Glutamatergic neuron (in vitro differentiated cells): Measurements from ENCODE around the gene RASGRF1. TPM values are rescaled to one million over a fixed set of nuclear protein-coding genes. Genes with fewer than 3 reads are reported as not detected.

Experiments
- DNase-seq: peaks from one replicate; pipeline ENCODE4 v3.0.0; 2022
- H3K27ac Mint-ChIP-seq: one replicate; pipeline ENCODE4 v1.8.0; 2020; ENCODE audit warnings: mild to moderate bottlenecking, mixed read lengths, inconsistent platforms; ENCODE audit not compliant: unreplicated experiment
- H3K27me3 Mint-ChIP-seq: one replicate; pipeline ENCODE4 v1.8.0; 2020; ENCODE audit warnings: mild to moderate bottlenecking, moderate library complexity, mixed read lengths, inconsistent platforms; ENCODE audit not compliant: unreplicated experiment
- H3K36me3 Mint-ChIP-seq: one replicate; pipeline ENCODE4 v1.8.0; 2020; ENCODE audit warnings: mild to moderate bottlenecking, mixed read lengths, inconsistent platforms; ENCODE audit not compliant: unreplicated experiment
- H3K4me1 Mint-ChIP-seq: one replicate; pipeline ENCODE4 v1.8.0; 2020; ENCODE audit warnings: mild to moderate bottlenecking, low read depth, mixed read lengths, inconsistent platforms; ENCODE audit not compliant: unreplicated experiment
- H3K4me3 Mint-ChIP-seq: one replicate; pipeline ENCODE4 v1.8.0; 2020; ENCODE audit warnings: mild to moderate bottlenecking, mixed read lengths, inconsistent platforms; ENCODE audit not compliant: unreplicated experiment
- H3K9me3 Mint-ChIP-seq: one replicate; pipeline ENCODE4 v1.8.0; 2020; ENCODE audit warnings: mild to moderate bottlenecking, moderate library complexity, mixed read lengths, inconsistent platforms; ENCODE audit not compliant: unreplicated experiment
- CTCF ChIP-seq: fragments of 200-600 bp; sonication (generic); IDR thresholded peaks from one replicate; pipeline ENCODE4 v1.5.0; 2021; ENCODE audit not compliant: partially characterized antibody, unreplicated experiment
- total RNA-seq: library from RNA; stranded (reverse); fragmentation: NEBNext Ultra II Directional; extraction: Animal tissue kit (Norgen Biotek cat#: 25700); gene quantifications from one replicate; pipeline ENCODE4 v1.2.1, GENCODE V29; 2021; ENCODE audit not compliant: unreplicated experiment

RASGRF1 gene
- total RNA-seq, 1 donor from 2014 or later: 0.32 TPM

- H3K27me3 Mint-ChIP-seq: no peaks in the 10 kb centered on the region
- H3K36me3 Mint-ChIP-seq: no peaks in the 10 kb centered on the region
- no peak overlapping the region for H3K4me3 Mint-ChIP-seq
- peaks cover 2% of the 10 kb centered on the region for H3K9me3 Mint-ChIP-seq
- H3K4me1 Mint-ChIP-seq: no peaks in the 10 kb centered on the region
- no peak for TF ChIP-seq CTCF
- H3K27ac Mint-ChIP-seq: no peak overlapping the region
- DNase-seq: no peak
Observed at GRCh38 chr15:79016527-79017170, 73.9 kb downstream of the RASGRF1 start.

DNA sequence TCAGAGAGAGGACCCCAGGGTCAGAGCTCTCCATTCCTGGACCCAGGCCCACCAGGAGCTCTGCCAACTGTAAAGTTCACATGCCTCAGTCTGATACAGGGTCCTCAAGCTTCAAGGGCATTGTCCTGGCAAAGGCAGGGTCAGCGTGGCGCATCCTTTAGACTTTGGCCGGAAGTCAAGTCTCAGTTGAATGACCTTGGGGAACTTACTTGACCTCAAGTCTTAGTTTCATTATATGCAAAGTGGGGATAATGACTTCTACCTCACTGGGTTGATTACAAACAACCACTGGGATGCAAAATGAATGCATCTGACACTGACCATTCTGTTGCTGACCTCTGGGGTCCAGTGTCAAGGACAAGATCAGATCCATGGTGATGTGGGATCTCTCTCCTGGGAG is 75.2 kb downstream of the RASGRF1 start:
- H3K27me3 Mint-ChIP-seq: no peaks in the 10 kb centered on the region
- H3K4me3 Mint-ChIP-seq: no peak overlapping the region
- H3K27ac Mint-ChIP-seq: no peak overlapping the region
- TF ChIP-seq CTCF: no peak
- no peak for DNase-seq
- H3K4me1 Mint-ChIP-seq: no peaks in the 10 kb centered on the region
- no peaks in the 10 kb centered on the region for H3K36me3 Mint-ChIP-seq
- peaks cover 1% of the 10 kb centered on the region for H3K9me3 Mint-ChIP-seq

DNA sequence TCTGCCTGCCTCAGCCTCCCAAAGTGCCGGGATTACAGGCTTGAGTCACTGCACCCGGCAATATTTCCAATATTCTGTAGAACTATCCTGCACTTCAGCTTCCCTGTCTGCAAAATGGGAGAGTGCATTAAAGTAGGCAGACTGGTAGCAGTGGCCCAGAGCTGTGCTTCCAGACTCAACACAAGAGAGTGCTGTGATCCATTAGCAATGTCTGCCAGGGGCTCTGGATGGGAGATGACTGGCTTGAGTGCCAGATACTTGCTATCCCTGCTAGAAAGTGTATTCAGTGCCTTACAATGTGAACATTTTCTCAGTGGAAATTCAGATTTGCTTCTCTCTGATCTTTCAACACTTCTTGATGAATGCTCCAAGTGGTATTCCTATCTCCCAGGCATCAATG is 80.3 kb downstream of the RASGRF1 start:
- peaks cover 1% of the 10 kb centered on the region for H3K9me3 Mint-ChIP-seq
- no peaks in the 10 kb centered on the region for H3K4me1 Mint-ChIP-seq
- no peak for TF ChIP-seq CTCF
- no peaks in the 10 kb centered on the region for H3K36me3 Mint-ChIP-seq
- no peaks in the 10 kb centered on the region for H3K27me3 Mint-ChIP-seq
- DNase-seq: no peak
- H3K27ac Mint-ChIP-seq: no peak overlapping the region
- H3K4me3 Mint-ChIP-seq: no peak overlapping the region

DNA sequence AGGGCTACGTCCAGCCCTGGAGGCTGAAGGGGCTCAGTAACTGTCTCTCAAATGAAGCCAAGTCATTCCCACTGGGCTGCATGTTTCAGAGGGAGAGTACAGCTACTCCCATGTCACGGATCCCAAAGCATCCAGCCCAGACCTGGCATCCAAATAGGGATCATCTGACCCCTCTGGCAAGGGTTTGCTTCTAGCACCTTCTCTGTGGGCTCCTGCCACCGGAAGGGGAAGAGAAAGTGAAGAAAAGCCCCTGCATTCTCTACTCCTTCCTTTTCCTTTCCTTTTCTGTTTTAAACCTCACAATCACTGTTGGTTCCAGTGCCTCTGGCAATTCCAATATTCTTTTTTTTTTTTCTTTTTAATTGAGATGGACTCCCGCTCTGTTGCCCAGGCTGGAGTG is 81.2 kb downstream of the RASGRF1 start:
- no peak overlapping the region for H3K27ac Mint-ChIP-seq
- no peaks in the 10 kb centered on the region for H3K4me1 Mint-ChIP-seq
- H3K9me3 Mint-ChIP-seq: peaks cover 3% of the 10 kb centered on the region
- H3K4me3 Mint-ChIP-seq: no peak overlapping the region
- H3K27me3 Mint-ChIP-seq: no peaks in the 10 kb centered on the region
- TF ChIP-seq CTCF: no peak
- DNase-seq: no peak
- no peaks in the 10 kb centered on the region for H3K36me3 Mint-ChIP-seq

- Mint-ChIP-seq H3K27ac (peak overlapping the region; percentile 28), H3K9me3 (peaks cover 3% of the 10 kb centered on the region), H3K4me1 (no peaks in the 10 kb centered on the region), H3K36me3 (no peaks in the 10 kb centered on the region), H3K27me3 (no peaks in the 10 kb centered on the region), H3K4me3 (no peak overlapping the region)
- TF ChIP-seq CTCF: no peak
- no peak for DNase-seq
Observed at GRCh38 chr15:79008659-79009058, 81.9 kb downstream of the RASGRF1 start.
